HPDE6-E6E7 (cell line): ENCODE measurements around the gene CELF1.
A peak's percentile ranks its signal among the peaks of the same experiment; 100 is the strongest.

Source experiments
- DNase-seq: peaks from one replicate; pipeline ENCODE4 v3.0.0; 2011; ENCODE audit warnings: missing footprints; ENCODE audit errors: extremely low spot score

CELF1 gene

DNA sequence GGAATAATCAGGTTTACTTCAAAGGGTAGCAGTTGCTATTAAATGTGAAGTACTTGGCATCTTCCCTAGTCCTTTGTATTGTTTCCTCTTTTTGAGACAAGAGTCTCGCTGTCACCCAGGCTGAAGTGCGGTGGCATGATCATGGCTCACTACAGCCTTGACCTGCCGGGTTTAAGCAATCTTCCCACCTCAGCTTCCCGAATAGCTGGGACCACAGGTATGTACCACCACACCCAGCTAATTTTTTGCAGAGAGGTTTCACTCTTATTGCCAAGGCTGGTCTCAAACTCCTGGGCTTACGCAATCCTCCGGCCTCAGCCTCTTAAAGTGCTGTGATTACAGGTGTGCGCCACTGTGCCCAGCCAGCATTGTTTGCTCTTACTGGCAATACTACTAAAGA, 67.8 kb downstream of the CELF1 start:
- DNase-seq: no peak

DNA sequence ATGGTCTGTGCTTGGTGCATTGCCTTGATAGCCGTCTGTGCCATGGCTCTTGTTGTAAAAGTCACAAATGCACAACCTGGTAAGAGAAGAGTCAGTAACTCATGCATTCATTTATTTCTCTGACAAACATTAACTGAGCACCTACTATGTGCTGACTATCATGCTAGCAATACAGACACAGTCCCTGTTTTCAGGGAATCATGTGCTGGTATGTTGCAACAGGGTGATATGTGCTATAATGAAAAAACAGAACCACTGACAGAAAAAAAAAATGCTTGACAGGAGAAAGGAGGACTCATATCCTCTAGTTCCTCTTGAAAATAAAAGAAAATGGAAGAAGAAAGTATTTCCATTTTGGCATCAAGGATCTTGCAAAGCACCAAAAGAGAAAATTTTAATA, 69.5 kb downstream of the CELF1 start:
- DNase-seq: no peak

DNA sequence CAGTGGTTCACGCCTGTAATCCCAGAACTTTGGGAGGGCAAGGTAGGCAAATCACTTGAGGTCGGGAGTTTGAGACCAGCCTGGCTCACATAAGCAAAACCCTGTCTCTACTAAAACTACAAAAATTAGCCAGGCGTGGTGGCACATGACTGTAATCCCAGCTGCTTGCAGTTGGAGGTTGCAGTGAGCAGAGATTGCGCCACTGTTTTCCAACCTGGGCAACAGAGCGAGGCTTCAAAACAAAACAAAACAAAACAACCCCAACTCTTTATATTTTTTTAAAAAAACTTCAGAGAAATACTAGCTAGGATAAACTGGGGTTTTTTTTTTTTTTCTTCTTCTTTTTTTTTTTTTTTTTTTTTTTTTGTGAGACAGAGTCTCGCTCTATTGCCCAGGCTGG, 72.2 kb downstream of the CELF1 start:
- no peak for DNase-seq

DNA sequence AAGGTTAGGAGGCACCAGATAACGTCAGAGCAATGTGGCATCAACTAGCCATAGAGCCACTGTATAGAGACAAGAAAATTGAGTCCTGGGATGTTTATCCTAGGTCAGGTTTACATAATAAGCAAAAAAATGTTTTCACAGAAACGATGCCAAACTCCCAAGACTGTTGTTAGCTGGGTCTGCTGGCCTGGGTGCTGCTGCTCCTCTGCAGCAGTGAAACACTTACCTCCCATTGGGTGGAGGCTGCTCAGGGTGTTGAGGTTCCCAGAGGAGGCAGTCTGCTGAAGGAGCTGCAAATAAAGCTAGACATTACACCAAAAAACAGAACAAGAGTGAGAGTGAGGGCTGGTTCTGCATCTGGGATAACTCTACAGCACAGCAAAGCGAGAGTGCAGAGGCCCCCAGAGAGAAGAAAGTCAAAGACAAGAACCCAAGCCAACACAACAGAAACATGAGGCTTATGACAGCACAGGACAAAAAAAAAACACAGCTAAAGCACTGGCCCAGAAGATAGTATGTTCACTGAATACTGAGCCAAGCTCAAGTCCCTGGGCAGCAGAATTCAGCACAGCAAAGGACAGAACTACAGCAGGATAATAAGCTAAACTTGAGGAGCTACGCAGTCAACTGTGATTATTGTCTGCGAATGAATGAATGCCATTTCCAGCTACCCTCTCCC, 74.1 kb downstream of the CELF1 start:
- no peak for DNase-seq

DNA sequence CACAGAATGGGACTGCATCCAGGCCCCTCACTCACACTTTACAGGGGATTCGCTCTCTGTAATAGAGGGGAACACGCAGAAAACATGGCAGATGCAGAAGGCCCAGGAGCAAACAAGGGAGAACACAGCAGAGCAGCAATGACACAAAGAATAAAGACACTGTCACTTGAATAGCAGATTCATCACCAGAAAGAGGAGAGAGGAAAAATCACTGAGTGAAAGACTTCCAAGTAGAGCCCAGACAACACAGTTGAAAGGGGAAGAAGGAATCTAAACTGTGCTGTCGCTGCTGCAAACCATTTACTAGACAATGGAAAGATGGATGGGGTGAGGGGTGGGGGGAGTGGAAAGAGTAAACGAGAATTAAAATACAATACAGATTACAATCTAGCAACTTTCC, 75.2 kb downstream of the CELF1 start:
- DNase-seq: no peak

DNA sequence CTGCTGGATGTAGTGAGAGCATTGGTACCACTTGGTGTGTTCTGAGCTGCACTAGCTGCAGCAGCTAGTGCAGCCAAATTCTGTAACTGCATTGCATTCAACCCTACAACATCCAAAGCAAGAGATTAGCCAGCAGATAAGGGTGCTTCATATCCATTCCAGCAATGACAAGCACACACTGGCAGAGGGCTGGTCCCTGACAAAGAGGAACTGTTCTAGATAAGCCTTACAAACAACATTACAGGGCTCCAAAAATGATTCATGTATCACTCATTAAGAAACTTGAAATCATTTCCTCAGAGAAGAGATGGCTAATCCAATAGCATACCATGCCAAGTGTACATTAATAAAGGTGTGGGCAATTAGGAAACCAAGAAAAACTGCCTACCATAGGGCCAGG, 75.6 kb downstream of the CELF1 start:
- peak; percentile 53 for DNase-seq

DNA sequence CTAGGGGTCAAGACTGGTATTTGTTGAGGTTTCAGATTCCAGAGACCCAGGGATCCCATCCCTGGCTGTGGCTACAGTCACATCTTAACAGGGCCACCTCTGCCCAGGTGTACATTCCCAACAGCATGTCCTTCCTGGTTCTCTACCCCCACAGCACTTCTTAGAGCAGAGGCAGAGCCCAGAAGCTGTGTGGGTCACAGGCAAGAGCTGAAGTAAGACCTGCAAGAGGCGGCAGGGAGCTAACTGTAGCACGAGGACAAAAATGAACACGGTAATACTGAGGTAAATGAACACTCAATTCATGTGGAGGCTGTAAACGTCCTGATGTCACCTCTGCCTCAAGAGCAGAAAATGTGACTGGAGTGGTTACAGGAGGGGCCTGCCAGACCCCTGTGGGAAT, 82.3 kb downstream of the CELF1 start:
- no peak for DNase-seq

DNA sequence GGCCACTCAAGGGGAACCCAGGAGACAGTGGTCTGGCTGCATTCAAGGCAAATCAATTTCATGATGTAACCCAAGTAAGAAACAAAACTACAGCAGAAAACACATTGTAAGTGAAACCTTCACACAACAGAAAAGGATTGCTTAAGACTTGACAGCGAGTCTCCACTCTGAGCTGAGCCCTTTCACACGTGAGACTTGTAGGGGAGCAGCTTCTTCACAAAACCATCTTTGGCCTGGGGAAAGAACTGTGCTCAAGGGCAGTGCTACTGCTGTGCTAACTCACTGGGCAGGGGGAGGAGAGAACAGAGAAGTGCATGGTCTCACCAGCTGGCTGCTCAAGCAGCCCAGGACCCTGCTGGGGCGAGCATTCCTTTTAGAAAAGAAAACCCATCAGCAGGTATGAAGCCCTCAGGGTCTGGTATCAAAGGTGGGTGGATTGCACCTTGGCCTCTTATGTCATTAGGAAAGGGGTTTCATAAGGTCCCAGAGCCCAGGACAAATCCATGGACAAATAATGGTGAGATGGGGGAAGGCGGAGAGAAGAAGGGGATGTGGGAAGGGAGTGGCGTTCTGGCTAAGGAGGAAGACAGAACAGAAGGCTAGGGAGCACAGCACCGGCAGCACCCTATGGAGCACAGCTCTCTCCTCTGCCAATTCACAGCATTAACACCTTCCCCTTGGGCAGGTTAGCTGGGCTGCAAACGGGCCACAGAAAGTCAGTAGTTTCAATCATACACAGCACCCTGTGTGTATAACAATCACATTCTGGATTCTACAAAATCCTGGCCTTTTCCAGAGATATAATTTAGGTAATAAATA, 83.4 kb downstream of the CELF1 start:
- DNase-seq: no peak

- DNase-seq: no peak
These were observed 84.2 kb downstream of the CELF1 start for GRCh38 chr11:47468598-47469214.

GRCh38 chr11:47467357-47467756, 85.6 kb downstream of the CELF1 start:
- no peak for DNase-seq

- DNase-seq: no peak
These were observed 86.2 kb downstream of the CELF1 start for GRCh38 chr11:47466701-47467250.

GRCh38 chr11:47466201-47466600, 86.7 kb downstream of the CELF1 start:
- no peak for DNase-seq

- no peak for DNase-seq
These were observed 88.4 kb downstream of the CELF1 start for GRCh38 chr11:47464483-47464882.

GRCh38 chr11:47461876-47462275, 91.1 kb downstream of the CELF1 start:
- no peak for DNase-seq

GRCh38 chr11:47460571-47461235, 92.2 kb downstream of the CELF1 start:
- DNase-seq: no peak

DNA sequence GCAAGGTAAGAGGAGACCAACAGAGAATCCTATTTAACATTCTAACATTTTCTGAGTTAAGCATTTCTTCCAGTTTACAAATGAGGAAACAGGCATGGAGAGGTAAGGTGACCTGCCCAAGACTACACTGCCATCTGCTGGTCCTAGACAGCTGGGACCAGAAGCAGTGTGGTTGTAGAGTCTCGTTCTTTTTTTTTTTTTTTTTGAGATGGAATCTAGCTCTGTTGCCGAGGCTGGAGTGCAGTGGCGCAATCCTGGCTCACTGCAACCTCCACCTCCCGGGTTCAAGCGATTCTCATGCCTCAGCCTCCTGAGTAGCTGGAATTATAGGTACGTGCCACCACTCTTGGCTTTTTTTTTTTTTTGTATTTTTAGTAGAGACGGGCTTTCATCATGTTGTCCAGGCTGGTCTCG, 98.7 kb downstream of the CELF1 start:
- peak; percentile 62 for DNase-seq

- DNase-seq: no peak
These were observed 99.6 kb downstream of the CELF1 start for GRCh38 chr11:47453365-47453764.

- DNase-seq: no peak
These were observed 100.9 kb downstream of the CELF1 start for GRCh38 chr11:47451990-47452389.

GRCh38 chr11:47451436-47451835, 101.5 kb downstream of the CELF1 start:
- DNase-seq: no peak

- DNase-seq: no peak
These were observed 103.4 kb downstream of the CELF1 start for GRCh38 chr11:47449541-47449940.

- DNase-seq: no peak
These were observed 104.1 kb downstream of the CELF1 start, which contains the start of gene RAPSN for GRCh38 chr11:47448566-47449427. Gene RAPSN, minus strand, starts transcription at chr11:47449136. Its CDS starts 172 bp downstream, at chr11:47448964.
